Stimulated activated CD8-positive, alpha-beta memory T cell treated with anti-CD3 and anti-CD28 coated beads, Interleukin-7, amount 100 ng/mL, for 48 hours (primary cell): ENCODE measurements around the gene LIME1.
"Not testable (repeated sequence)": the region's sequence is repeated elsewhere in the genome, so short reads cannot be mapped to it uniquely, and the experiment has no call there.

Experiments
- DNase-seq, 2 donors: peaks; one replicate each; pipeline ENCODE4 v3.0.0-alpha.2; 2020; ENCODE audit warnings: low read depth in 1 of 2; ENCODE audit errors: extremely low read depth in 1 of 2

LIME1 gene

GRCh38 chr20:63707558-63708300 is 28.7 kb upstream of the LIME1 start, which contains the start of the genes ARFRP1 and ZGPAT:
TSS of gene ARFRP1 (minus strand) at chr20:63707976. CDS start at chr20:63707091, 885 bp downstream.
TSS of gene ZGPAT (plus strand) at chr20:63708039. CDS start at chr20:63708581, 542 bp downstream.
- DNase-seq, result peak; percentile 77 to 82

DNA sequence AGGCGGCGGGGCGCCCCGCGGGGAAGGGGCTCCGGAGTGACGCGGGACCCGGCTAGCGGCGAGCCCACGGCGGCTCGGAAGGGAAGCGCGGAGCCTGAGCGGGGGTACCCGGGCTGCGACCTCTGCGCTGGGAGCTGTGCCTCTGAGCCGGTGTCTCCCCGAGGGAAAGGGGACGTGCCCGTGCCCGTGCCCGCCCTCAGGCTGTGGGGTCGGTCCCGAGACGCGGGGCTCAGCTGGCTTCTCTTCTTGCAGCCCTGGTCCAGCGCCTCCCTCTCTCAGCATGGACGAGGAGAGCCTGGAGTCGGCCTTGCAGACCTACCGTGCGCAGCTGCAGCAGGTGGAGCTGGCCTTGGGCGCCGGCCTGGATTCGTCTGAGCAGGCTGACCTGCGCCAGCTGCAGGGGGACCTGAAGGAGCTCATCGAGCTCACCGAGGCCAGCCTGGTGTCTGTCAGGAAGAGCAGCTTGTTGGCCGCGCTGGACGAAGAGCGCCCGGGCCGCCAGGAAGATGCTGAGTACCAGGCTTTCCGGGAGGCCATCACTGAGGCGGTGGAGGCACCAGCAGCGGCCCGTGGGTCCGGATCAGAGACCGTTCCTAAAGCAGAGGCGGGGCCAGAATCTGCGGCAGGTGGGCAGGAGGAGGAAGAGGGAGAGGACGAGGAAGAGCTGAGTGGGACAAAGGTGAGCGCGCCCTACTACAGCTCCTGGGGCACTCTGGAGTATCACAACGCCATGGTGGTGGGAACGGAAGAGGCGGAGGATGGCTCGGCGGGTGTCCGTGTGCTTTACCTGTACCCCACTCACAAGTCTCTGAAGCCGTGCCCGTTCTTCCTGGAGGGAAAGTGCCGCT is 27.9 kb upstream of the LIME1 start:
- no peak for DNase-seq

DNA sequence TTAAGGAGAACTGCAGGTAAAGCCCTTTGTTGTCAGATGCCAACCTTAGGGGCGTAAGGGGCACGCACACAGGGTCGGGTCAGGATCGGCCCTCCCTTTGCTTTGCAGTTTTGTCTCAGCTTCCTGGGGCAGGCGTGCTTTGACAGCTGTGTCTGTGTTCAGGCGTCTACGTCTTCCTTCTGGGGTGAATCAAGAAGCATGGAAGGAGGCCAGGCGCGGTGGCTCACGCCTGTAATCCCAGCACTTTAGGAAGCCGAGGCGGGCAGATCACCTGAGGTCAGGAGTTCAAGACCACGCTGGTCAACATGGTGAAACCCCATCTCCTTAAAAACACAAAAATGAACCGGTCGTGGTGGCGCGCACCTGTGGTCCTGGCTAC is 27.3 kb upstream of the LIME1 start:
- no peak for DNase-seq

- no peak for DNase-seq
Observed at GRCh38 chr20:63711085-63711645, 25.3 kb upstream of the LIME1 start.

GRCh38 chr20:63712191-63712590 is 24.3 kb upstream of the LIME1 start:
- no peak for DNase-seq

DNA sequence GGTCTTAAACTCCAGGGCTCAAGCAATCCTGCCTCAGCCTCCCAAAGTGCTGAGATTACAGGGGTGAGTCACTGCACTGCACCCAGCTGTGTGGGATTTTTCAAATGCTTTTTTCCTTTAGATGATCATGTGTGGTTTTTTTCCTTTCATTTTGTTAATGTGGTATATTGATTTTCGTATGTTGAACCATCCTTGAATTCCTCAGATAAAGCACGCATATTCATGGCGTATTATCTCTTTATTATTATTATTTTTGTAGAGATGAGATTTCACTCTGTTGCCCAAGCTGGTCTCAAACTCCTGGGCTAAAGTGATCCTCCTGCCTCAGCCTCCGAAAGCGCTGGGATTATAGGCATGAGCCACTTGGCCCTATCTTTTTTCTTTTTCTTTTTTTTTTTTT is 21.6 kb upstream of the LIME1 start:
- DNase-seq, result no peak

GRCh38 chr20:63718996-63719395 is 17.5 kb upstream of the LIME1 start:
- no peak for DNase-seq

DNA sequence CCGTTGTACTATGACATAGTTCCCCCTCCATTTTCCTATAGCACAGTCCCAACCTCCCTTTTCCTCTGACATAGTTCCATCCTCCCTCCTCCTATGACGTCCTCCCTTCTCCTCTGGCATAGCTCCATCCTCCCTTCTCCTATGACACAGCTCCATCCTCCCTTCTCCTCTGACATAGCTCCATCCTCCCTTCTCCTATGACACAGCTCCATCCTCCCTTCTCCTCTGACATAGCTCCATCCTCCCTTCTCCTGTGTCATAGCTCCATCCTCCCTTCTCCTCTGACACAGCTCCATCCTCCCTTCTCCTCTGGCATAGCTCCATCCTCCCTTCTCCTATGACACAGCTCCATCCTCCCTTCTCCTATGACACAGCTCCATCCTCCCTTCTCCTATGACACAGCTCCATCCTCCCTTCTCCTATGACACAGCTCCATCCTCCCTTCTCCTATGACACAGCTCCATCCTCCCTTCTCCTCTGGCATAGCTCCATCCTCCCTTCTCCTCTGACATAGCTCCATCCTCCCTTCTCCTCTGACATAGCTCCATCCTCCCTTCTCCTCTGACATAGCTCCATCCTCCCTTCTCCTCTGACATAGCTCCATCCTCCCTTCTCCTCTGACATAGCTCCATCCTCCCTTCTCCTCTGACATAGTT is 13.4 kb upstream of the LIME1 start:
- not testable (repeated sequence) for DNase-seq

- not testable (repeated sequence) for DNase-seq
Observed at GRCh38 chr20:63730189-63730733, 6.2 kb upstream of the LIME1 start.

DNA sequence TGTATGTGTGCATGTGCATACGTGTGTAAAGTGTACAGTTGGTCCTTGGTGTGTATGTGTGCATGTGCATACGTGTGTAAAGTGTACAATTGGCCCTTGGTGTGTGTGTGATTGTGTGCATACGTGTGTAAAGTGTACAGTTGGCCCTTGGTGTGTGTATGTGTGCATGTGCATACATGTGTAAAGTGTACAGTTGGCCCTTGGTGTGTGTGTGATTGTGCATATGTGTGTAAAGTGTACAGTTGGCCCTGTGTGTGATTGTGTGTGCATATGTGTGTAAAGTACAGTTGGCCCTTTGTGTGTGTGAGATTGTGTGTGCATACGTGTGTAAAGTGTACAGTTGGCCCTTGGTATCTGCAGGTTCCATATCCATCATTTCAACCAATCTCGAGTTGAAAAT is 5.1 kb upstream of the LIME1 start:
- DNase-seq, result no peak

- no peak for DNase-seq
Observed at GRCh38 chr20:63732118-63733095, 4.1 kb upstream of the LIME1 start.

DNA sequence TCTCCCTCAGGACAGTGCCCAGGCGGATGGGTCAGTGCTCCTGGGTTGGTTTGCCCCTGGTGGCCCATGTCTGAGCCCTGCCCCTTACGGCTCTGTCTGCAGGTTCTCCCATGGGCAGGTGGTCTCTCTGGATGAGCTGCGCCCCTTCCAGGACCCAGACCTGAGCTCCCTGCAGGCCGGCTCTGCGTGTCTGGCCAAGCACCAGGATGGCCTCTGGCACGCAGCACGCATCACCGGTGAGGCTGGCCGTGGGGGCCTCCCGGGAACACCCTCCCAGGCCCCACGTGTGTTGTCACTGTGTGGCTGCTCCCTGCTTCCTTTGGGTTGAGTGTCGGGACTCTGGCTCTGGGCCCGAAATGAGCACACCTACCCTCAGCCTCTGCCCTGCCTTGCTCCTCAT is 3.3 kb upstream of the LIME1 start:
- no peak for DNase-seq

GRCh38 chr20:63733579-63734081 is 2.8 kb upstream of the LIME1 start:
- DNase-seq, result no peak

DNA sequence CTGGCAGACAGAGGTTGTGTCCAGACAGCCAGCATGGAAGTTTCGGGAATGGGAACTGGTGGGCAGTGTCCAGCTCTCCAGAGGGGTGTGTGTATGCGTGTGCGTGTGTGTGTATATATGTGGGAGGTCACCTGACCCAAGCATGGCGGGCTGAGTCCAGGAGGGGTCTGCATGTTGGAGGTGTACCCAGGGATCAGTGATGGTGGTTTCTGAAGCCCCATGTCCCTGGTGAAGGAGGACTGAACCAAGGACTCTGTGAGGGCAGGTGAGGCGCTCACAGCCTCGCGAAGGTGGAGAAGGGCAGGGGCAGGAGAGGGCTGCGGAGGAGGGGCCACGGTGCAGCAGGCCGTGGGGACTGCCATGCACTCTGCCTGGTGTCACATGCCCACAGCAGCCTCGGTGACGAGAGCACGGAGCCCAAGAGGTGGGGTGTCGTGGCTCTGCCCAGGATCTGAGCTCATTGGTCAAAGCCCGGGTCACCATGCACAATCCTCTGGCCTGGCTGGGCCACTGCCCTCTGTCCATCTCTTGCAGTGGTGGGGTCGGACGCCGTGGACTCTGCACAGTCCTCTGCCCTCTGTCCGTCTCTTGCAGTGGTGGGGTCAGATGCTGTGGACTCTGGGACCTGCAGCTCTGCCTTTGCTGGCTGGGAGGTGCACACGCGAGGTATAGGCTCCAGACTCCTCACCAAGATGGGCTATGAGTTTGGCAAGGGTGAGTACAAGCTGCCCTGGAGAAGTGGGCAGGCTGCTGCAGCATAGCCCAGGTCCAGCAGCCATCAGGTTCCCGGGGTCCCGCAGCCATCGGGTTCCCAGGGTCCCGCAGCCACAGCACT is 2.1 kb upstream of the LIME1 start:
- no peak for DNase-seq

DNA sequence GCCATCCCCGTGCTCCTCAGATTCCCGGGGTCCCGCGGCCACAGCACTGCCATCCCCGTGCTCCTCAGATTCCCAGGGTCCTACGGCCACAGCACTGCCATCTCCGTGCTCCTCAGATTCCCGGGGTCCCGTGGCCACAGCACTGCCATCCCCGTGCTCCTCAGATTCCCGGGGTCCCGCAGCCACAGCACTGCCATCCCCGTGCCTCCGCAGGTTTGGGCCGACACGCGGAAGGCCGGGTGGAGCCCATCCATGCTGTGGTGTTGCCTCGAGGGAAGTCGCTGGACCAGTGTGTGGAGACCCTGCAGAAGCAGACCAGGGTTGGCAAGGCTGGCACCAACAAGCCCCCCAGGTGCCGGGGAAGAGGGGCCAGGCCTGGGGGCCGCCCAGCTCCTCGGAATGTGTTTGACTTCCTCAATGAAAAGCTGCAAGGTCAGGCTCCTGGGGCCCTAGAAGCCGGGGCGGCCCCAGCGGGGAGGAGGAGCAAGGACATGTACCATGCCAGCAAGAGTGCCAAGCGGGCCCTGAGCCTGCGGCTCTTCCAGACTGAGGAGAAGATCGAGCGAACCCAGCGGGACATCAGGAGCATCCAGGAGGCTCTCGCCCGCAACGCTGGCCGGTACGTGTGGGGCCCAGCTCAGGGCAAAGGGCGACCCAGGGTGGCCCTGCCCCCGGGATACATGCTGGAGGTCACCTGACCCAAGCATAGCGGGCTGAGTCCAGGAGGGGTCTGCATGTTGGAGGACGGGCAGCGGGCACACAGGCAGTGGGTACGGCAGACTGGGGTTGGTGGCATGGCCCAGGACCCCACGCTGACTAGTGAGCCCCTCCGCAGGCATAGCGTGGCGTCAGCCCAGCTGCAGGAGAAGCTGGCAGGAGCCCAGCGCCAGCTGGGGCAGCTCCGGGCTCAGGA is 1.3 kb upstream of the LIME1 start:
- DNase-seq, result no peak

DNA sequence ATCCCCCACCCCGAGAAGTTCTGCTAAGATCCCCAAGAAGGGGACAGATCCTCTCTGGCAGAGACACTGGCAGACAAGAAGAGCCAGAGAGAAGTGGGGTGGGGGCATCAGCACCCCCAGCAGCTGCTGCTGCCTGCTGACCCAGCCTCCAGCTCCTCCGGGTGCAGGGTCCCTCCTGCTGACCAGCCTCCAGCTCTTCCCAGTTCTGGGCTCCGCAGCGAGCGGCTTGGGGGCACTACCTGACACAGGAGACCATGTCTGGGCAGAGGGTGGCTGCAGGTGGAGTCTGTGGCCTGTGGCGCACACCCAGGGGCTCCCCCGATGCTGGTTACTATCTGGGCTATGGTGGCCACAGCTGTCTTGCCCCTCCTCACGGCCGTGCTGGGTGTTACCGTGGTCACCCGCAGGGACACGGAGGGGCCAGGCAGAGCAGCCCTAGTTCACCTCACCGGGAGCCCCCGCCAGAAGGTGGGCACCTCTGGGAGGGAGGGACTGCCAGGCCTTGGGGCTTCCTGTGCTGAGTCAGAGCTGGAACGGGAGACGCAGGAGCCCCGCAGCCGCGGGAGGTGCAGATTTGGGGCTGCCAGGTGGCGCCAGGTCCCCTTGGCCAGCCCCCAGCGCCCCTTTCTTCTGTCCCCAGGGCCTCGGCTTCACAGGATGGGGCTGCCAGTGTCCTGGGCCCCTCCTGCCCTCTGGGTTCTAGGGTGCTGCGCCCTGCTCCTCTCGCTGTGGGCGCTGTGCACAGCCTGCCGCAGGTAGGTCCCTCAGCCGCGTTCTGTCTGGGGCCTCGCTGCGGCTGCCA is 630 bp downstream of the LIME1 start:
- DNase-seq, result peak in 1 of 2 donors; percentile 28

GRCh38 chr20:63737695-63737944 is 1.2 kb downstream of the LIME1 start:
- no peak for DNase-seq
